ENCODE measurements around the gene MORC2.

The MORC2 gene

GRCh38 chr22:30891443-30891755 is 77.2 kb downstream of the MORC2 start:
- no peak for TF ChIP-seq CTCF (IDR thresholded peaks at IDR 0.05; ENCODE audit: control insufficient read depth, extremely low read depth, insufficient read depth)
- no peak for DNase-seq (ENCODE audit: low read depth)

GRCh38 chr22:30890686-30891442 is 77.7 kb downstream of the MORC2 start:
- peak; percentile 92 for TF ChIP-seq CTCF (IDR thresholded peaks at IDR 0.05; ENCODE audit: control insufficient read depth, extremely low read depth, insufficient read depth)

More at GRCh38 chr22:30891443-30891755, 77.2 kb downstream of the MORC2 start:
- H3K4me3 ChIP-seq (ENCODE audit: low read depth, low read length), result no peak overlapping the region

GRCh38 chr22:30889996-30890480 is 78.5 kb downstream of the MORC2 start:
- TF ChIP-seq CTCF (IDR thresholded peaks at IDR 0.05; ENCODE audit: control insufficient read depth, extremely low read depth, insufficient read depth), result no peak
- DNase-seq (ENCODE audit: low read depth), result no peak
- no peak overlapping the region for H3K4me3 ChIP-seq (ENCODE audit: low read depth, low read length)

More at GRCh38 chr22:30890686-30891442, 77.7 kb downstream of the MORC2 start:
- DNase-seq (ENCODE audit: low read depth), result no peak
- no peak overlapping the region for H3K4me3 ChIP-seq (ENCODE audit: low read depth, low read length)

- TF ChIP-seq CTCF (IDR thresholded peaks at IDR 0.05; ENCODE audit: control insufficient read depth, extremely low read depth, insufficient read depth), result no peak
- no peak for DNase-seq (ENCODE audit: low read depth)
- H3K4me3 ChIP-seq (ENCODE audit: low read depth, low read length), result no peak overlapping the region
Measured at GRCh38 chr22:30889268-30889995, 79.1 kb downstream of the MORC2 start.

GRCh38 chr22:30887861-30888260 is 80.7 kb downstream of the MORC2 start:
- DNase-seq (ENCODE audit: low read depth), result no peak
- H3K4me3 ChIP-seq (ENCODE audit: low read depth, low read length), result no peak overlapping the region
- TF ChIP-seq CTCF (IDR thresholded peaks at IDR 0.05; ENCODE audit: control insufficient read depth, extremely low read depth, insufficient read depth), result no peak

GRCh38 chr22:30887453-30887852 is 81.1 kb downstream of the MORC2 start:
- H3K4me3 ChIP-seq (ENCODE audit: low read depth, low read length), result no peak overlapping the region
- no peak for TF ChIP-seq CTCF (IDR thresholded peaks at IDR 0.05; ENCODE audit: control insufficient read depth, extremely low read depth, insufficient read depth)
- no peak for DNase-seq (ENCODE audit: low read depth)
